HG03060 (cell line): ENCODE results near the gene LCN2.
"Not testable (repeated sequence)": the region's sequence is repeated elsewhere in the genome, so short reads cannot be mapped to it uniquely, and the experiment has no call there.

Source experiments
- ATAC-seq: cut with Tn5 transposase; IDR thresholded peaks from one replicate; pipeline ENCODE4 v1.9.1; 2021; ENCODE audit warnings: low read depth, moderate number of reproducible peaks; ENCODE audit not compliant: unreplicated experiment

LCN2 gene

DNA sequence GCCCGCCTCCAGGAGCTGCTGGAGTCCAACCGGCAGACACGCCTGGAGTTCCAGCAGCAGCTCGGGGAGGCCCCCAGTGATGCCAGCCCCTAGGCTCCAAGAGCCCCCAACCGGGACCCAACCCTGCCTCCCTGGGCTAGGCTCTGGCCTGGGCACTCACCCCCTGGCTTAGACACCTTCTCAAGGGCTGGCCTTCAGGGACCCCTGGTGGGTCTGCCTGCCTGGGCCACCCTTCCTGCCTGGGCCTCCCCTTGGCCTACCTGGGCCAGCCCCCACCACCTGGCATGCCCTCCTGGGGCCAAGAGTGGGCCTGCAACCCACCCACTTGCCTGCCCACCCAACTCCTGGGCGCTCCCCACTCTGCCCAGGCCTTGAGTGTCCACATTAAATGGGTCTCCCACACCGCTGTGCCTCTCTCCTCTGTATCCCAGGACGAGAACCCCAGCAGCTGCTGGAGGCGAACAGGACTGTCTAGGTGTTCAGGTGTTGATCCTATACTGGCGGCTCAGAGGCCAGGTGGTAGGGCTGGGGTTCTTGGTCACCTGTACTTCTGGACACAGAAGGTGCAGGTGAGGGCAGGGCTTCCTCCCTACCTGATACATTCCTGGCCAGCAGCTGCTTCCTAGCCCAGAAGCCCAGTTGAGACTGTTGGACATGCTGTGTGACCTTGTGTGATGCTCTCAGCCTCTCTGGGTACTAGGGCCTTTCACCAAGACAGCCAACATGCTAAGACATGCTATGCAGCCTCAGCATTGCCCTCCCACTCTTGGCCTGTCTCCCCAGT lies 14.5 kb downstream of the LCN2 start:
- ATAC-seq, result no peak

DNA sequence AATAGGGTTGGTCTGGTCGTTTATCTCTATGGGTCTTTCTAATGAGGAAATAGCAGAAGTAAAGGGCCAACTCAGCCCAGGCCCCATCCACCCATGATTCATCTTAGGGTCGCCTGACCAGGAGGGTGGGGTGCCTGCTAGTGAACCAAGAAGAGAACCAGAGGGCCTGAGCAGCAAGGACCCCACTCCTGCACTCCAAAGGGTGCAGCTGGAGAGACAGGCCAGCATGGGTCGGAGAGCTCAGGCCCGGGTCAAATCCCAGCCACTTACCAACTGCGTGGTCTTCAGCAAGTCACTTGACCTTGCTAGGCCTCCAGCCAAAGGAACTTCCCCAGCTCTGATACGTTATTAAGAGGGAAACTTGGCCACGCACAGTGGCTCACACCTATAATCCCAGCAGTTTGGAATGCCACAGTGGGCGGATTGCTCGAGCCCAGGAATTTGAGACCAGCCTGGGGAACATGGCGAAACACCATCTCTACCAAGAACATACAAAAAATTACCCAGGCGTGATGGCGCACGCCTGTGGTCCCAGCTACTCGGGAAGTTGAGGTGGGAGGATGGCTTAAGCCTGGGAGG lies 15.1 kb downstream of the LCN2 start:
- ATAC-seq, result no peak

DNA sequence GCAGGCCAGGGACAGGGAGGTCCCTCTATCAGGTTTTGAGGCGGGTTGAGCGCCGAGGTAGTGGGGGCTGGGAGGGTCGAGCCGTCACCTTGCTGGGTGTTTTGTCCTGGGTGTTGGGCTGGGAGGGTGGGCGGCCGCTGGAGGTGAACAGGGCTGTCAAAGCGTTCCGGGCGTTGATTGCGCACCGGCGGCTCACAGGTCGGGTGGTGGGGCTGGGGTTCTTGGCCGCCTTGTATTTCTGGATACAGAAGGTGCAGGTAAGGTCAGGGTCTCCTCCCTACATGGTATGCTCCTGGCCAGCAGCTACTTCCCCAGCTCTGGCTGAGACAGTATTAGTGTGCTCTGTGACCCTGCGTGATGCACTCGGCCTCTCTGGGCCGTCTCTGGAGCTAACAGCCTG lies 16.9 kb downstream of the LCN2 start:
- ATAC-seq, result no peak

DNA sequence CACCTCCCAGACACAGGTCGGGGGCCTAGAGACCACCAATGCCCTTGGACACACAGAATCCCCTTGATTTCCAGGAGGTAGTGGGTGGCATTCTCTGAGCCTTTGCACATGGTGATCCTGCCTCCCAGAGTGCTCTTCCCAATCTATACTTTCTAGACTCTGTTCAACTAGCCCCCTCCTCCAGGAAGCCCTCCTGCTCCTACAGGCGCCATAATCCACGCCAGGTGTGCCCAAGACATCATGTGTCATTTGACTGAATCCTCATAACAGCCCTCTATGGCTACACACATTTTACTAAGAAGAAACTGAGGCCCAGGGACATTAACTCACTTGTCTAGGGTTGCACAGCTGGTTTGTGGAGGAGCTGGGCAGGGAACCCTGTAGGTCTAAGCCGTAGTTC lies 18.0 kb downstream of the LCN2 start:
- ATAC-seq, result no peak

DNA sequence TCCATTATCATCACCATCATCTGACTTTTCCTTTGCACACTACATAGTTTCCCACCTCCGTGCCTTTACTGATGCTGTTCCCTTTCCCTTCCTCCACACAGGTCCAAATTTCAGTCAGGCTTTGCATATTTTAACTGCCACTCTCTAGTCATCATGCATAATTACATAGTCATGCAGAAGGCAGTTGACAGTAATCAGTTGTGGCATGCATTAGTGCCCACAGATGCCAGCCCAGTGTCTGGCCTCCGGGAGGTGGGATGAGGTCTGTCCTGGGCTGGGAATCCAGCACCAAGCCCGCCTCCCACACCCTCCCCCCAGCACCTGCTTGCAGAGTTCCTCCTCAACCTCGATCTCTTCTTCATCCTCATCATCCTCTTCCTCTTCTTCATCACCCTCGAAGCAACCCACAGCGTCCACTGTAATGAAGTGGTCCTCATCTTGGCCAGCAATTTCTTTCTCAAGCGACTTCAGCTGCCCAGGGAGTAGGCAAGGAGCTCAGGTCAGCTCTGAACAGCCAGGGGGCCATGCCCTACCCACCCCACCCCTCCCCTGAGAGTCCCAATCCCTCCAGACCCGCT lies 19.6 kb downstream of the LCN2 start:
- ATAC-seq, result no peak

DNA sequence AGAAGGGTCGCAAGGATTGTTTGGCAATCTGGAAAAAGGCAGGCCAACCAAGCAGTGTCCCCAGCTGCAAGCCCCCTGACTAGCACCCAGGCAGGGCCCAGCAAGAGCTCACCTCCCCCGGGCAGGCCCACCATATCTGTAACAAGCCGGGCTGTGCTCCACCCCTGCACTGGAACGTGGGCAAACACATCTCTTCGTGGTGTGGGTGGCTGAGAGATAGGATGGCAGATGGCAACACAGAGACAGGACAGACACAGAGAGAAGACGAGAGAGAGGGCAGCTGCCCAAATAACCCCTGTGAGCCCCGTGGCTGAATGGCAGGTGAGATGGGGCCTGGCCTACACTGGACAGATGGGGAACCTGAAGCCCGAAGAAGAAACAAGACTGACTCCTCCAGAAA lies 20.2 kb downstream of the LCN2 start:
- ATAC-seq, result no peak

DNA sequence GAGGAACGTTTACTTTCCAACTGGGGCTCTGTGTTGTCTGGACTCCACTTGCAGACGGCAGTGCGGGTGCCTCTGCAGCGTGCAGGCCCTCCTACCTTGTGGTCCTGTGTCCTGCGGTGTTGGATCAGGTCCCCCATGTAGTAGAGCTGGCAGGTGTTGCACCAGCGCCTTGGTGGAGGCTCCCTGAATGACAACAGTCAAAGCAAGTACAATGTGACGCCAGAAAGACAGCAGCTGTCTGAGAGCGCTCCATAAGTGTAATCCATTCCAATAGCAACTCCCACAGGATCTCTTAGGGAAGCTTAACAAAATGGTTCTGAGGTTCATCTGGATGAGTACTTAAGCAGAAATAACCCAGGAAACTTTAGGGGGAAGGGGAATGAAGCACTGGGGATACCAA lies 20.7 kb downstream of the LCN2 start:
- no peak for ATAC-seq

DNA sequence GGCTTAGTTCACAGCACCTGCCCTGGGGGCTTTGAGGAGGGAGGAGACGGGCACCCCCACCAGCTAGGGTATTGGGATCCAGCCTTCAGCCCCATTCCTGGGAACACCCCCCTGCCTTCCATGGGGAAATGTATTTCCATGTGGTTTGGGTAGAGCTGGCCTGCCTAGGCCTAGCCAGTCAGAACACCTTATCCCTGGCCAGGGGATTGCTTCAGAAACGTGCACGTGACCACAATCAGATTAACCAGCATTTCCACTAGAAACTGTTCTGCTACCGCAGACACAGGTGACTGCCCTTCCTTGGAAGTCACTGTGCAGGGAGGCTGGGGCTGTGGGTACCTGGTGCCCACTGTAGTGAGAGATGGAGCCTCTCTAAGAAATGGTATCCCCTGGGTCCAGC lies 24.8 kb downstream of the LCN2 start:
- no peak for ATAC-seq

DNA sequence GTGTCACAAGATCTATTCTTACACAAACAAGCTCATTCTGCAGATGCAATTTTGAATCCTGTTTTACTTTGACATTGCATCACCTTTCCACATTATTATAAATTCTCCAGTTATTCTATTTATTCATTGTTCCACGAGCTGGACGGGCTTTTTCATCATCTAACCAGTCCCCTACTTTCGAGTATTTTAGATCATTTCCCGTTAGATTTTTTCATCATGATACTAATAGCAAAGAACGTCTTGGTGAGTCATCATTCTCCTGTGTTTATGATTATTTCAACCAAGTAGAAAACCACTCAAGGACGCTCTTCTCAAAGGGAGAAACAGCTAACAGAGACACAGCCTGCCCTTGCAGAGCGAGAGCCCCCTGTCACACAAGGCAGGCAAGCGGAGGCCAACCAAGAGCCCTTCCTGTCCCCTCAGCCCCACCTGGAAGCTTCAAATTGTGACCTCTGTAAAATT lies 25.9 kb downstream of the LCN2 start:
- no peak for ATAC-seq

DNA sequence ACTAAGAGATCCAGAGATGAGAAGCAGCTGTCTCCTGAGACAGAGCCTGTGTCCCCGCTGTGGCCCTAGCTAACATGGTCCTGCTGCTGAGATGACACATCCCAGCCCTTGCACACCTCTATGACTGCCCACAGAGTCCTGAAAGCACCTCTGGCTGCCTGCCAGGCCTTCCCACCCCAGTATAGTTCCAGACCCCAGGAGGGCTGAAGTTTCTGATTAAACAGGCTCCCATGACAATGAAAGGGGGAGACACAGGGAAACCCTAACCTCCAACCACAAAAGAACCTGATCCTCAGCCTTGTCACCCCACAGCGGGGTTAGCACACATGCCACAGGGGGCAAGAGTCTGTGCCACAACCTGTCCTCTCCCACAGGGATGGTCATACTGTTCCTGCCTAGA lies 26.5 kb downstream of the LCN2 start:
- ATAC-seq, result no peak

DNA sequence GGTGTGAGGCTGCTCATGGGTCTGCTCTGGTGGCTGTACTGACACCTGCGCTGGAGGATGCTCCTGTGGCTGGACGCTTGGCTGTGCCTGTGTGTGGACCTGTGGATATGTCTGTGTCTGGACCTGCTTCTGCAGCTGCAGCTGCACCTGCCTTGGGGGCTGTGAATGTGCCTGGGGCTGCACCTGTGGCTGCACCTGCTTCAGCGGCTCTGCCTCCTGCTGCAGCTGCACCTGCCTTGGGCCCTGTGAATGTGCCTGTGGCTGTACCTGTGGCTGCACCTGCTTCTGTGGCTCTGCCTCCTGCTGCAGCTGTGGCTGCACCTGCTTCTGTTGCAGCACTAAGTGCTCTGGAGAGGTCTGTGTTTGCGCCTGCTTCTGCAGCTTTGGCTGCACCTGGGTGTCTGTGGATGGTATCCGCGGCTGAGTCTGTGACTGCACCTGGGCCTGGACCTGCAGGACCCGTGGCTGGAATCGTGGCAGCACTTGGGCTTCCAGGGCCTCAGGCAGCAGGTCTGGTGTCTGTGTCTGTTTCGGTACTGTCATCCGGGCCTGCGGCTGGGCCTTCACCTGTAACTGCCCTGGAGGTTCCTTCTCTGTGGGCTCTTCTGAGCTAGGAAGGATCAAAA lies 29.7 kb downstream of the LCN2 start:
- ATAC-seq, result no peak

DNA sequence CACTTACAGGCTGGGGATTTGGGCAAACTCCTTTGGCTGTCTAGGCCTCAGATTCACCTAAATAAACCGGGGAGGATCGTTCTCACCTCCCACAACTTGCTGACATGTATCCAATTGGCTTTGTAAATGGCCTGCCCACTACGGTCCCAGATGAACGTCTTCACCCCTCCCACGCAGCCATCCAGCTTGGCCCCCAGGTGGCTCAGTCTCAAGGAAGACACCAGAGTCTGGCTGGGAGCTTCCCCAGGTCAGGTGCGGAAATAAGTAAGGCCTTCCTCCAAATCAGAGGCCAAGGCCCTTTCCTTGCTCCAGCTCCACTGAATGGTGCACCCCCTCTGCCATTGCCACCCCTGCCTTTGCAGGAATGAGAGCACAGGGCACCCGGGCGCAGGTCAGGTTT lies 30.7 kb downstream of the LCN2 start:
- ATAC-seq, result no peak

DNA sequence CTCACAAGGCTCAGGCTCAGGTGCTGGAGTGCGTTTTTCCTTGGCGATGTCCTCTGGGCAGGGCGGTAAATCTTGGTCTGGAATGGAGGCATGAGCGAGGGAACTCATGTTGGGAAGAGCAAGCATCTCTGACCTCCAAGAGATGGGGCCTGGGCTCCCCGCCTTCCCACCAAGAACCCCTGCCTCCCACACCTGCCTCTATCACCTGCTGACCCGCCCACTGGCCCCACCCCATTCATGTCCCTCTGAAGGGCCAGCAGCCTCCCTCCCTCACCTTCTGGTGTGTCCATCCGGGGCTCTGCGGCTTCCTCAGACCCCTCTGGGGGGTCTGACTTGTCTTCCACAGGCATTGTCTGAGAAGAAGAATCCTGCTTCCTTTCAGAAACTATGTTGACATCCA lies 31.2 kb downstream of the LCN2 start:
- no peak for ATAC-seq

DNA sequence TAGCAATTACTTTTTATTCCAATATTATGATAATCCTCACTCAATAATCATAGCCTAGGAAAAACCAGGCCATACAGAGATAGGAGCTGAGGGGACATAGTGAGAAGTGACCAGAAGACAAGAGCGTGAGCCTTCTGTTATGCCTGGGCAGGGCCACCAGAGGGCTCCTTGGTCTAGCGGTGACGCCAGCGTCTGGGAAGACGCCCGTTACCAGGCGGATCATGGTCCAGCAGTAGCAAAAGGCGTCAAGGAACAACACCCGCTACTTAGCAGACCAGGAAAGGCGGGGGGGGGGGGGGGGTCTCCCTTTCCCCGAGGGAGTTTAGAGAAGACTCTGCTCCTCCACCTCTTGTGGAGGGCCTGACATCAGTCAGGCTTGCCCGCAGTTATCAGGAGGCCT lies 32.2 kb downstream of the LCN2 start:
- not testable (repeated sequence) for ATAC-seq

DNA sequence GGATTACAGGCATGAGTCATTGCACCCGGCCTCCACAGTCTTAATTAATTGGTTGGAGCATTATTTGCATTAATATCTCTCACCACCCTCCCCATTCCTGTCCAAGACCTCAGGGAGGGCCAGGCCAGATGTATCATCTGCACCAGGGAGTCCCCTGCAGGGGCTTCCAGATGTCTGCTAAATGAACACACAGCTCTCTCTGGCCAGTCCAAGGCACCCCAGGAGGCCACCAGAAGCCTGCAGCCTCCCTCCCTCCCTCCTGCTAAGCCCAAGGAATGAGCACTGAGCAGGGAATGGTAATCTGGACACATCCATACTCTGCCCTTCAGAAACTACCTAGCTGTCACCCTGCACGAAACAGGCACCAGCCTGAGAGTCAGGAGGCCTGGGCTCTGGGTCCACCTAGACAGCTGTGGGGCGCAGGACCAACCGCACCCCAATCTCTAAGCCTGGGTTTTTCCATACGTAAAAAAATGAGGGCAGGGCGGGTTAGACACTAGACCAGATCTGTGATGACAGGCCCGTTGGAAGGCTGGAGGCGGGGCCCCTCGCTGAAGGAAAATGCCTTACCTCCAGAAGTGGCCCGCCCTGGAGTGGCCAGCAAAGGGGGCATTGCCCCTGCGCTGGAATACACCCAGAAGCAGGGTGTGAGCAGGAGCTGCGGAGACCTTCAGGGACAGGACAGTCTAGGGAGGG lies 33.8 kb downstream of the LCN2 start:
- ATAC-seq, result no peak

DNA sequence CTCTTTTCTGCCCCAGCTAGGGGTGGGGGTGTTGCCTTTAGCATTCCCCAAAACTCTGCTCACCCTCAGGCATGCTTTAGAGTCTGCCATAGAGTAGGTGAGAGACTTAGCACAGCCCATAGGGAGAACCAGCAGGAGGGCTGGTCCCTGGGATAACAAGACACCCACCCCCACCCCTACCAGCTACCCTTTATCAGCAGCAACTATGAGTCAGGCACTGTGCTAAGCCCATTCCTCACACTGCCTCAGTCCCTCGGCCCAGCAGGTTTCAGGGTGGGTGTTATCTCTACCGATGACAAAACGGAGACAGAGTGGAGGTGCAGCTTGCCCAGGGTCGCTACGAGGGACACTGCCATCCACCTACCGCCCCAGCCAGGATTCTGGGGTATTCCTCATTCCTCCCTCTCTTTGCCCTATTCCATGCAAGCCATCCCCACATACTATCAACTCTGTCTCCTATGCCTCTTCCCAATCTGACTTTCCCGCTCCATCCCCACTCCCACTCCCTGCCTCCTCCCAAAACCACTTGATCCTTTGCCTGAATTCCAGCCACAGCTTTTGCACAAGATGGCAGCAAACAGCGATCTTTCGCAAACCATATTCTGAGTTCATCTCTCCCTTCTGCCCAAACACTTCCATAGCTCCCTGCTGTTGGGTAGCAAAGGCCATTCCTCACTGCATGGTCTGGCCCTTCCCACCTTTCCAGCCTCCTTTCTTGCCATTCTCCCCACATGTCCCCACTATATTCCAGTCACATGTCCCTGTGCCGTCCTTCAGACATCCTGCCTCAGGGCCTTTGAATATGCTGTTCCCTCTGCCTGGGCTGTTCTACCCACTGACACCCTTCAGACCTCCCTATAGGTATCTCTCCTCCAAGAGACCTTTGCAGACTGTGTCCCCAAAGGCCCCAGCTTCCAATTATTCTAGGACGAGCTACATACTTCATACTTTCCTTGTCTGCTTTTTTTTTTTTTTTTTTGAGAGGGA lies 37.0 kb downstream of the LCN2 start:
- no peak for ATAC-seq

DNA sequence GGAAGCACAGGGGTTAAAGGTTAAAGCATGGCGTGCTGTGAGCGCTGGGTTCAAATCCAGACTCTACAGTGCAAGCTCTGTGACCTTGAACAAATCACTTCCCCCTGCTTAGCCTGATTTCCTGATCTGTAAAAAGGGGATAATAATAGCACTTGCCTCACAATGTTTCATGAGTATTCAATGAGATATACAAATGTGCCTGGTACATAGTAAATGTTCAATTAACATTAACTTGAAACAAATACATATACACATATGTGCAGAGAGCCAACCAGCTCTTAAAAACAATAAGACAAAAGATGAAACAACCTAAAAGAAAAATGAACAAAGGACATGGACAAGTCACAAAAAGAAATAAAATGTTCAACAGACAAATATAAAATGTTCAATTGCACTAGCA lies 38.1 kb downstream of the LCN2 start:
- no peak for ATAC-seq

DNA sequence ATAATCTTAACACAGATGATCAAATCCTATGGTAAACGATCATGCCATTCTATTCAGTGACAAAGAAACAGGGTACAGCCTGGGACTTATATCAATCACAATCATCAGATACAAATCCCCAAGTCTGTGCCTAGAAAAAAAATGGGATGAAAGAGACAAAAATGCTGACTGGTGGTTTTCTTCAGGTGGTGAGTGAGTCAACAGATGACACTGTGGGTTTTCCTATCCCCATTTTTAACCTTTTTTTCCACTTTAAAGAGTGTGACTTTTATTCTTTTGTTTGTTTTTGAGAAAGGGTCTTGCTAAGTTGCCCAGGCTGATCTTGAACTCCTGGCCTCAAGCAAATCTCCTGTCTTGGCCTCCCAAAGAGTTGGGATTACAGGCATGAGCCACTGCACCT lies 39.0 kb downstream of the LCN2 start:
- no peak for ATAC-seq

DNA sequence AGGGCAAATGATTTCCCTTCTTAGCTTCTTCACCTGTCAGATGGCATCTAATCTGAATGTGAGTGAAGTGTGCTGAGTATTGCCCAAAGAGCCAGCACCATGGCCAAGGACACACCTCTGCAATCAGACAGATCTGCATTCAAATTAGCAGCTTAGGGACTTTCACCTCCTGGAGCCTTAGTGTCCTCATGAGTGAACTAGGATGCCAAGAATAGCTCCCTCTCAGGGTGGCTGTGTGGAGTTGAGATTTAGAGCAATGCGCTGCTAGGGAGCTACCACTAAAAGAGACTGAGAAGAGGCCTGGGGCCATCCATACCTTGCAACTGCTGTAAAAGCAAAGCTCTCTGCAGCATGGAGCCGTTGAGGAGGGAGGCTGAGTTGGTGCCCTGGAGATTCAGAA lies 40.8 kb downstream of the LCN2 start:
- ATAC-seq, result no peak
